Measurements from ENCODE around the gene GALNT1. TPM values are rescaled to one million over a fixed set of nuclear protein-coding genes. Genes with fewer than 3 reads are reported as not detected.

GALNT1 gene
- total RNA-seq, 1 experiment from 2014 or later: 105 TPM

DNA sequence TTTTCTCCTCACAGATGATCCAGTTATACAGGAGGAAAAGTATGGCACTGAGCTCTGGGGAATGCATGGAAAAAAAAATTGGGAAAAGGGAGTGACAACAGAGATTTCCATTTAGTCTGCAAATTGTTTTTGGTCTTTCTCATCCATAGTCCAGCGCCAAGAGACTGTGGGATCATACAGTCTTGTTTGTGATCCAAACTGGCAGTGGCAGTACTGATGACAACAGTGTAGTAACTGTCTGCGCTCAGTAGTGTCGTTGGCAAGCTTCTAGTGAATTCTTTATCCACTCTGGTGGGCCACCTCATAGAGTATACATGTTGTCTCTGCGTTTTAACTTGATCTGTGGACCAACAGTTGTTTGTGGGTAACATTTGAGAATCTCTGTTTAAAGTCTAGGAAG lies 37.9 kb downstream of the GALNT1 start:
- no peak overlapping the region for H3K27ac Mint-ChIP-seq (ENCODE audit: unreplicated experiment)
- CTCF ChIA-PET: no interaction called here
- no peaks in the 10 kb centered on the region for H3K9me3 Mint-ChIP-seq (ENCODE audit: low read depth, unreplicated experiment)
- no TSS peak for BruUV-seq (replicated peaks)
- no peaks in the 10 kb centered on the region for H3K36me3 Mint-ChIP-seq (ENCODE audit: insufficient read depth, unreplicated experiment)
- intact Hi-C loops (cut with micrococcal nuclease; ENCODE audit: unreplicated experiment): no loop called here
- no peaks in the 10 kb centered on the region for H3K27me3 Mint-ChIP-seq (ENCODE audit: unreplicated experiment)
- peaks cover 11% of the 10 kb centered on the region for H3K4me1 Mint-ChIP-seq (ENCODE audit: low read depth, unreplicated experiment)
- DNase-seq: no peak
- TF ChIP-seq, protein P1, sequence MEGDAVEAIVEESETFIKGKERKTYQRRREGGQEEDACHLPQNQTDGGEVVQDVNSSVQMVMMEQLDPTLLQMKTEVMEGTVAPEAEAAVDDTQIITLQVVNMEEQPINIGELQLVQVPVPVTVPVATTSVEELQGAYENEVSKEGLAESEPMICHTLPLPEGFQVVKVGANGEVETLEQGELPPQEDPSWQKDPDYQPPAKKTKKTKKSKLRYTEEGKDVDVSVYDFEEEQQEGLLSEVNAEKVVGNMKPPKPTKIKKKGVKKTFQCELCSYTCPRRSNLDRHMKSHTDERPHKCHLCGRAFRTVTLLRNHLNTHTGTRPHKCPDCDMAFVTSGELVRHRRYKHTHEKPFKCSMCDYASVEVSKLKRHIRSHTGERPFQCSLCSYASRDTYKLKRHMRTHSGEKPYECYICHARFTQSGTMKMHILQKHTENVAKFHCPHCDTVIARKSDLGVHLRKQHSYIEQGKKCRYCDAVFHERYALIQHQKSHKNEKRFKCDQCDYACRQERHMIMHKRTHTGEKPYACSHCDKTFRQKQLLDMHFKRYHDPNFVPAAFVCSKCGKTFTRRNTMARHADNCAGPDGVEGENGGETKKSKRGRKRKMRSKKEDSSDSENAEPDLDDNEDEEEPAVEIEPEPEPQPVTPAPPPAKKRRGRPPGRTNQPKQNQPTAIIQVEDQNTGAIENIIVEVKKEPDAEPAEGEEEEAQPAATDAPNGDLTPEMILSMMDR (IDR thresholded peaks at IDR 0.05; ENCODE audit: unreplicated experiment): no peak
- H3K4me3 Mint-ChIP-seq (ENCODE audit: low read depth, unreplicated experiment): no peak overlapping the region

DNA sequence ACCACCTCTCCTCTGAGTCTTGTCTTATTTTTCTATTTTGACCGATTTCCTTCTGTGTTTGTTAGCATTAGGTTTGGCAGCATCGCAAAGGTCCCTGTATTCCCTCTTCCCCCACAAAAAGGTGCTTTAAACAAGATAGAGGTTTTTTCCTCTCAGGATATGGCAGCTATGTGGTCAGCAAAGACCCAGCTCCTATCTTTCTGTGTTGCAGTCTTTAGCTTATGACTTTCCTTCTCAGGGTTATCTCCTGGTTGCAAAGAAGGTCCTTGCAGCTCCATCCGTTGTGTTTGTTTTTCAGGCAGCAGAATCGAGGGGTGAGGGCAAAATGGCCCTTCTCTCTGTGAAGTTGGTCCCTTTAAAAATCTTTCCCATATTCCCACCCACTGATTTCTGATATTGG lies 38.4 kb downstream of the GALNT1 start:
- no peak overlapping the region for H3K4me3 Mint-ChIP-seq (ENCODE audit: low read depth, unreplicated experiment)
- intact Hi-C loops (cut with micrococcal nuclease; ENCODE audit: unreplicated experiment): no loop called here
- no TSS peak for BruUV-seq (replicated peaks)
- no peak for DNase-seq
- peaks cover 9% of the 10 kb centered on the region for H3K4me1 Mint-ChIP-seq (ENCODE audit: low read depth, unreplicated experiment)
- H3K27ac Mint-ChIP-seq (ENCODE audit: unreplicated experiment): no peak overlapping the region
- H3K27me3 Mint-ChIP-seq (ENCODE audit: unreplicated experiment): no peaks in the 10 kb centered on the region
- TF ChIP-seq, protein P1 (IDR thresholded peaks at IDR 0.05; ENCODE audit: unreplicated experiment): no peak
- no peaks in the 10 kb centered on the region for H3K36me3 Mint-ChIP-seq (ENCODE audit: insufficient read depth, unreplicated experiment)
- CTCF ChIA-PET: no interaction called here
- H3K9me3 Mint-ChIP-seq (ENCODE audit: low read depth, unreplicated experiment): no peaks in the 10 kb centered on the region

- intact Hi-C loops (cut with micrococcal nuclease; ENCODE audit: unreplicated experiment): no loop called here
- Mint-ChIP-seq H3K4me1 (ENCODE audit: low read depth, unreplicated experiment) (peaks cover under 1% of the 10 kb centered on the region), H3K36me3 (ENCODE audit: insufficient read depth, unreplicated experiment) (no peaks in the 10 kb centered on the region), H3K27me3 (ENCODE audit: unreplicated experiment) (no peaks in the 10 kb centered on the region), H3K4me3 (ENCODE audit: low read depth, unreplicated experiment) (no peak overlapping the region), H3K27ac (ENCODE audit: unreplicated experiment) (no peak overlapping the region), H3K9me3 (ENCODE audit: low read depth, unreplicated experiment) (peaks cover 8% of the 10 kb centered on the region)
- CTCF ChIA-PET: no interaction called here
- TF ChIP-seq, protein P1 (IDR thresholded peaks at IDR 0.05; ENCODE audit: unreplicated experiment): no peak
- DNase-seq: no peak
- BruUV-seq (replicated peaks): no TSS peak
These were observed 39.2 kb downstream of the GALNT1 start for GRCh38 chr18:35620765-35621164.

- intact Hi-C loops (cut with micrococcal nuclease; ENCODE audit: unreplicated experiment): no loop called here
- Mint-ChIP-seq H3K4me1 (ENCODE audit: low read depth, unreplicated experiment) (no peaks in the 10 kb centered on the region), H3K4me3 (ENCODE audit: low read depth, unreplicated experiment) (no peak overlapping the region), H3K36me3 (ENCODE audit: insufficient read depth, unreplicated experiment) (peaks cover 14% of the 10 kb centered on the region), H3K27me3 (ENCODE audit: unreplicated experiment) (no peaks in the 10 kb centered on the region), H3K27ac (ENCODE audit: unreplicated experiment) (no peak overlapping the region), H3K9me3 (ENCODE audit: low read depth, unreplicated experiment) (peaks cover 22% of the 10 kb centered on the region)
- CTCF ChIA-PET: no interaction called here
- BruUV-seq (replicated peaks): no TSS peak
- TF ChIP-seq, protein P1 (IDR thresholded peaks at IDR 0.05; ENCODE audit: unreplicated experiment): no peak
- DNase-seq: no peak
These were observed 41.7 kb downstream of the GALNT1 start for GRCh38 chr18:35623255-35623654.
